GM19324 (cell line): ENCODE results near the gene SLC25A3.

Source experiments
- ATAC-seq: cut with Tn5 transposase; IDR thresholded peaks from one replicate; pipeline ENCODE4 v1.9.1; 2021; ENCODE audit warnings: mild to moderate bottlenecking, moderate library complexity; ENCODE audit not compliant: unreplicated experiment, low FRiP score

SLC25A3 gene

GRCh38 chr12:98653866-98654493, 60.5 kb downstream of the SLC25A3 start:
- ATAC-seq: no peak
